NOMO-1 treated with dmso at 0.1 percent for 144 hours (cell line): ENCODE data around the gene MRFAP1.

ENCODE experiments used
- DNase-seq: peaks from one replicate; lab custom pipeline; 2025; ENCODE audit not compliant: unreplicated experiment; lab: John Stamatoyannopoulos, UW

Gene MRFAP1

GRCh38 chr4:6640292-6641163 lies at the start of gene MRFAP1:
Gene MRFAP1, plus strand, starts transcription at chr4:6640685. Its CDS starts 178 bp downstream, at chr4:6640863.
- DNase-seq = peak; percentile 93

- DNase-seq = no peak
These were observed 49.2 kb upstream of the MRFAP1 start for GRCh38 chr4:6591313-6591712.

GRCh38 chr4:6591781-6592180 lies 48.7 kb upstream of the MRFAP1 start:
- no peak for DNase-seq

- DNase-seq = no peak
These were observed 47.5 kb upstream of the MRFAP1 start for GRCh38 chr4:6592804-6593563.

GRCh38 chr4:6594341-6594740 lies 46.1 kb upstream of the MRFAP1 start:
- no peak for DNase-seq

GRCh38 chr4:6594826-6595355 lies 45.6 kb upstream of the MRFAP1 start:
- no peak for DNase-seq

- DNase-seq = no peak
These were observed 44.5 kb upstream of the MRFAP1 start for GRCh38 chr4:6595897-6596537.

GRCh38 chr4:6596948-6597347 lies 43.5 kb upstream of the MRFAP1 start:
- no peak for DNase-seq

GRCh38 chr4:6598127-6598526 lies 42.4 kb upstream of the MRFAP1 start:
- no peak for DNase-seq

GRCh38 chr4:6598641-6599040 lies 41.8 kb upstream of the MRFAP1 start:
- no peak for DNase-seq

GRCh38 chr4:6601661-6602250 lies 38.7 kb upstream of the MRFAP1 start:
- no peak for DNase-seq

GRCh38 chr4:6602289-6602688 lies 38.2 kb upstream of the MRFAP1 start:
- DNase-seq = no peak

- no peak for DNase-seq
These were observed 37.4 kb upstream of the MRFAP1 start for GRCh38 chr4:6603128-6603527.

- DNase-seq = no peak
These were observed 35.4 kb upstream of the MRFAP1 start for GRCh38 chr4:6605114-6605513.

GRCh38 chr4:6605605-6606004 lies 34.9 kb upstream of the MRFAP1 start:
- no peak for DNase-seq

- DNase-seq = no peak
These were observed 33.8 kb upstream of the MRFAP1 start for GRCh38 chr4:6606465-6607235.

- no peak for DNase-seq
These were observed 33.0 kb upstream of the MRFAP1 start for GRCh38 chr4:6607368-6608055.

GRCh38 chr4:6608758-6609414 lies 31.6 kb upstream of the MRFAP1 start:
- DNase-seq = no peak

- DNase-seq = no peak
These were observed 30.9 kb upstream of the MRFAP1 start for GRCh38 chr4:6609415-6610079.
